HG03520 (cell line): ENCODE data around the gene MAP3K19.

Experiments used
- ATAC-seq: cut with Tn5 transposase; IDR thresholded peaks from one replicate; pipeline ENCODE4 v1.9.1; 2021; ENCODE audit warnings: mild to moderate bottlenecking, moderate library complexity; ENCODE audit not compliant: unreplicated experiment

Gene MAP3K19

GRCh38 chr2:134934641-134935040, 112.6 kb downstream of the MAP3K19 start:
- ATAC-seq: no peak

GRCh38 chr2:134934150-134934549, 113.1 kb downstream of the MAP3K19 start:
- ATAC-seq: no peak

GRCh38 chr2:134933732-134934131, 113.5 kb downstream of the MAP3K19 start:
- ATAC-seq: no peak

- no peak for ATAC-seq
These were observed 114.3 kb downstream of the MAP3K19 start for GRCh38 chr2:134932864-134933526.

GRCh38 chr2:134927195-134927594, 120.1 kb downstream of the MAP3K19 start:
- ATAC-seq: no peak

GRCh38 chr2:134926231-134926931, 120.9 kb downstream of the MAP3K19 start:
- ATAC-seq: no peak

DNA sequence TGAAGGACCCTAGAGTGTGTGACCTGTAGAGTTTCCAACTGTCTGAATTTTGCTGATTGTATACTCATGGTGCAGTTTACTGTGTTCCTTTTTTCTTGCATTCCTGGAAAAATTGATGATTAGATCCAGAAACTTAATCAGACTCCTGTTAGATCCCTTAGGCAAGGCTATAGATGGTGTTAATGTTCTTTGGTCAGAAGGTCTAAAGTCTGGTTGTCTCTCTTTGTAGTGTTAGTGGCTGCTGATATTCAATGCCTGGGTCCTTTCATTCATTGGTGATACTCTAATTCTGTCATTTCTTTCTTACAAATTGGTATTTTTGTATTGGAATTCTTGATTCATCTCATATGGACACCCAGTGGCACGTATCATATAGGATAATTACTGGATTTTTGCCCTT, 122.3 kb downstream of the MAP3K19 start:
- ATAC-seq: no peak

DNA sequence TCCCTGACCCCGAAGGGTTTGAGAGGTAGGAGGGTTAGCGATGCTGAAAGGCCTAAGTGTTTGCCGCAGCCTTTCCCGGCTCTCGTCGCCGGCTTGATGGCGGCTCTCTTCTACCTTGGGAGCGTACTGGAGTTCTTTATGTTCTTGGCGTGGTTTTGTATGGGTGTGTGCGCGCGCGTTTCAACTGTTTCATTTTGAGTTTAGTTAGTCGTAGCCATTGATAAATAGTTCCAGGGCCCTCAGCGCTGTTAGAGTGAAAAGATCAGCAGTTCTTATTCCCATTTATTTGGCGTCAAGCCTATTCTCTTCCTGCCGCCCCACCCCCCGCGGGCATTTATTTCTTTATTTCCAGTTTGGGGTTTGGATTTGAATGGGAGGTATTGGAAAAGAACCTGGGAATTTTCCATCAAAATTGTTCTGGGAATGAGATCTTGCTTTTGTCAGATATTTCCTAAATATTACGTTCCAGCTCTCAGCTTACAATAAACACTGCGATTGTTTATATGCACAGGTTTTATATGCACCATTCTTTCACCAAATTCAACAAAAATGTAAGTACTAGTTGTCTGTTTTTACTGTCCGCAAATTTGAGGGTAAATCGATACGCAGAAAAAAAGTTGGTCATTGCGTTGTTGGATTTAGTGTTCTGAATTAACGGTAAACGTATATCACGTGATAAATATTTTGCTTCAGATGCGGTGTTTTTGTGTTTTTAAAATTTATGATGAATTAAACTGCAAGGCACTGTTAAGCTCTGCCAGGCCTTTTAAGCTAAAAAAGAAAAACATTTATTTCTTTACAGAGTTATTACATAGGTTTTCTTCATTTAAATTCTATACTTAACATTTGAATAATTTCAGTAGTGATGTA, 127.7 kb downstream of the MAP3K19 start:
- no peak for ATAC-seq

- peak; percentile 82 for ATAC-seq
These were observed 128.5 kb downstream of the MAP3K19 start, which contains the start of gene CCNT2 for GRCh38 chr2:134918526-134919340. CCNT2 (plus strand) TSS chr2:134918822; CDS start chr2:134918855, 33 bp downstream.

- peak; percentile 73 for ATAC-seq
These were observed 129.2 kb downstream of the MAP3K19 start for GRCh38 chr2:134917888-134918525.

- no peak for ATAC-seq
These were observed 129.8 kb downstream of the MAP3K19 start for GRCh38 chr2:134917360-134917865.
